ENCODE measurements around the gene CLCN5.
"Not testable (repeated sequence)": the region's sequence is repeated elsewhere in the genome, so short reads cannot be mapped to it uniquely, and the experiment has no call there.

Gene CLCN5

DNA sequence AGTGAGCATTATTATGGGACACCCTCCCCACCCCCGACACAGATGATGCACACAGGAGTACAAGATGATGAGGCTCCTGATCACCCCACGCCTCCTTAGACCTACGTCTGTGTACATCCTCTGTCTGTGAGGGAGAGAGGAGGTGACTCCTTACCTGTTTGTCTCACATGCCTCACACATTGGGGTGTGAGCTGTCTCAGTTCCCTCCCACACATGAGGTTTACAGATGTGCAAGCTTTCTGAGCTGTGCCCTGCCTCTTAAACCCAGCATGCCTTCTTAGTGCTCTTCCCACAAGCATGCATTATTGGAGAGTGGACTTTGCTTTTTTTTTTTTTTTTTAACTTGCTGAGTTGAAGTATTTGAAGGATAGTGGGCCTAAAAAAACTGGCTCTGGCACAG lies 76.7 kb downstream of the CLCN5 start:
- DNase-seq: no peak

DNA sequence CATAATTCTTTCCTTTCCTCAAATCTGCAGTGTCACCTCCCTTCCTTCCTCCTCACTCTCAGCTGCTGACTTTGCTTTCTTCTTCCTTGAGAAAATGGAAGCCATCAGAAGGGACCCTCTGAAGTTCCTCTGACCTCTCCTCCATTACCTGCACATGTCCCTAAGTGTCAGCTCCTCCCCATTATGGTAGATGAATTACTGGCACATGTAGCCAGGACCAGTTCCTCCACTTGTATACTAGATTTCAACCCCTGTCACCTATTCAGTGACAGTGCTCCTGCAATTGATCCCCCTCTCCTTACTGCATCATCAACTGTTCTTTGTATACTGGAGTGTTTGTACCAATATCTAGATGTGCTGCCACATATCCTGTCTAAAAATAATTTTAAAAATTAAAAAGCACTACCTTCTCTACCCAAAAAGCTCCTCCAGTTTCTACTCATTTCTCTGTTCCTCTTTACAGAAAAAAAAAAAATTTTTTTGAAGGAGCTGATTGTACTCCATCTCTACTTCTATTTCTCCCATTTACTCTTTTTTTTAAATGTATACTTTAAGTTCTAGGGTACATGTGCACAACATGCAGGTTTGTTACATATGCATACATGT lies 78.6 kb downstream of the CLCN5 start:
- DNase-seq: no peak

DNA sequence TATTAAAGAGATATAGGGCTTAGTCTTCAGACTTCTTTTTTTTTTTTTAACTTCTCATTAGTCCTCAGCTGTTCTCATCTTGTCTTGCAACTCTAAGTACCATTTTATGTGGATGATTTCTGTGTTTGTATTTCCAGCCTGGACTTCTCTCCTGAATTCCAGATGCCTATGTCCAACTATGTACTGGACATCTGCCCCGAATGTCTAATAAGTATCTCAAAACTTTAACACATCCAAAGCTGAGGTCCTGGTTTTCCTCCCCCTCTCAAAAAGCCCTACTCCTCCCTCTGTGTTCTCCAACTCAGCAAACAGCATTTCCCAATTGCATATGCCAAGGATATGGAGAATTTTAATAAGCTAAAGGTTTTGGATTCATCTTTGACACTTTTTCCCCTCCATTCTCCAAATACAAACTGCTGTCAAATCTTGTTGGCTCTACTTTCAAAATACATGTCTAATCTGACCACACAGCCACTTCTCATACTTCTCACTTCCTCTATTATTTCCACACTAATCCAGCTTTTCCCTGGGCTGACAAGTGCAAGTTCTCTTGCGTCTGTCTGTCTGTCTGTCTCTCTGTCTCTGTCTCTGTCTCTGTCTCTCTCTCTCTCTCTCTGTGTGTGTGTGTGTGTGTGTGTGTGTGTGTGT lies 79.8 kb downstream of the CLCN5 start:
- DNase-seq: no peak

DNA sequence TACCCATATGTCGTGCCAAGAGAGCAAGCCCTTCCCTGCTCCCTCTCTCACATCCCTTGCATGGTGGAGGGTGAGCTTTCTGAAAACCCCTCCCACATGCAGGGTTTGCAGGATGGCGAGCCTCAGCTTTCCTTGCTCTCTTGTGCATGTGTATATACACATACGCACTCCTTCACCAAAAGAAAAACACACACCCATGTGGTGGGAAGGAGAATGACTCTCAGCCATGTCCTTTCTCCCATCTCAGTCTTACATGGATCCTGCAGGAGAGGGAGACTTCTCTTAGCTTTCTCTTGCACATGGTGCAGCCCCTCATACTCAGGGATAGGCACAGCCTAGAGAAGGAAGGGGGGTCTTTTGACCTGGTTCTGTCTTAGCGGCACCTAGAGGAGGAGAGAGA lies 81.1 kb downstream of the CLCN5 start:
- DNase-seq: no peak

DNA sequence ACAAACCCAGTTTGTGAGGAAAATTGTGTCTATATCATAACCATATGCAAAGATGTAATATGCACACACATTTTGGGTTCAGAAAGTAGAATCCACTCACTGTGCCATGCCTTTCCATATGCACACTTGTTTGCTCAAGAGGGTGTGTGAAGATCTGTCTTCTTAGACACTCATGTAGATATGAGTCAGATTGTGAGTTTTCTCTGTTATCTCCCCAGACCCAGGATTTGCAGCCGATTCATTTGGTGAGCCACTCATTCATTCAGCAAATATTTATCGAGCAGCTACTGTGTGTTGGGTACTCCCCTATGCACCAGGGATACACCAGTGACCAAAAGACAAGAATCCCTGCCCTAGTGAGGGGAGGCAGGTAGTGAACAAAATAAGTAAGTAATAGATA lies 81.5 kb downstream of the CLCN5 start:
- DNase-seq: no peak

DNA sequence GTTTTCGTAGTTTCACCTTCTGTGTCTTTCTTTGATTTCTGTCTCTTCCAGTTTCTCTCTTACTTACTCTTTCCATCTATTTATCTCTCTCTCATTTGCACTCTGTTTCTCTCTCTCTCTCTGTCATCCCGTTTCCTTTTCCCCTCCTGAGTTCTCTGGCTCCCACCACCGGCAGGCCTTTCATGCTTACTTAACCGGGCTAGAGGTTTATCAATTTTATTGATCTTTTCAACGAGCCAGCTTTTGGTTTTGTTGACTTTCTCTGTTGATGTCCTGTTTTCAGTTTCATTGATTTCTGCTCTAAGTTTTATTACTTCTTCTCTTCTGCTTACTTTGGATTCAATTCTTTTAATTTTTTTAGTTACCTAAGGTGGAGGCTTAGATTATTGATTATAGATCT lies 103.2 kb downstream of the CLCN5 start:
- DNase-seq: not testable (repeated sequence)

DNA sequence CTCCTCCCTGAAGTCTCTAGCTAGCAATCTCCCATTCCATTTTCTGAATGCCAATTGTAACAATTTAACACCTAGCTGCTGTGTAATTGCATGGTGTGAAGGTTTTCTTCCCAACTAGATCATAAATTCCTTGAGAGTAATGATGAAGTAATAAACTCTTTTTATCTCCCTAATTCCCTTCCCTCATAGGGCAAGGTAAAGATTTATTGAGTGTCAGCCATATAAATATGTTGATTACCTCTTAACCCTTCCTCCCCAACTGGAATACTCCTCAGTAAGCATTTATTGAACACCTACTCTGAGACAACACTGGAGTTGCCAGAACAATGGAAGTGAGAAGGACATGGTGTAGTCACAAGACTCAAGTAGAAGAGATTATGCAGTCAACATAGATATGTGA lies 112.7 kb downstream of the CLCN5 start:
- no peak for DNase-seq

DNA sequence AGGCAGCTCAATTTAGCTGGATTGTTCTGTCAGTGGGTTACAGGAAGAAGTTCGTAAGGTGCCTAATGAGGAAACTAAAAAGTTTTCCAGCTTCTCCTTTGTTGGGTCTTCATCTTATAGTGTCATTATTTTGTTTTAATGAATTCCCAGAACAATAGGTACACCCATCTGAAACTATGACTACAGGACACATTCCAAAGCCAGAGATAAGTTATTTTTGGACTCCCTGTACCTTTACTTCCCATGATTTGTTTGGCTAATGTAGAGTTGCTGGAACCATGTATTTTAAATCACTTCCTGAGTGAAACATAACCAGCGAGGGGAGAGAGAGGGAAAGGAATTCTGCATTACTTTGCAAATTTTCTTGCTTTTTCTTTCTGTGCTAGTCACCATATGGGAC lies 114.0 kb downstream of the CLCN5 start:
- no peak for DNase-seq

DNA sequence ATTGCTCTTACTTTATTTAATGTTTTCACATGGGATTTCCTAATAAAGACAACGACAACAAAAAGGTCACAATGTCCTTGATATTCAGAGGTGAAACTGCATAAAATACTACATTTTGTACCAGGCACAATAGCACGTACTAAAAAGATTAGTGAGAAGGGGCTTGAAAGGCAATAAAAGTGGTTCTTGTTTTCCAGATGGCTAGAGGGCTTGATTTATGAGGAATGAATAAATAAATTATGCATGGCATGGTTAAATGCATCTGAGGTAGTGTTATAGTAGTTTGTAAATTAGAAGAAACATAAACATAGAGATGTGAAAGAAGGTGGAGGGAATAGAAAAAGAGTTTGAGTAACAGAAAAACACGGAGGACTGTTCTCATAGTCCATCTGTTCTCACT lies 123.4 kb downstream of the CLCN5 start:
- no peak for DNase-seq

DNA sequence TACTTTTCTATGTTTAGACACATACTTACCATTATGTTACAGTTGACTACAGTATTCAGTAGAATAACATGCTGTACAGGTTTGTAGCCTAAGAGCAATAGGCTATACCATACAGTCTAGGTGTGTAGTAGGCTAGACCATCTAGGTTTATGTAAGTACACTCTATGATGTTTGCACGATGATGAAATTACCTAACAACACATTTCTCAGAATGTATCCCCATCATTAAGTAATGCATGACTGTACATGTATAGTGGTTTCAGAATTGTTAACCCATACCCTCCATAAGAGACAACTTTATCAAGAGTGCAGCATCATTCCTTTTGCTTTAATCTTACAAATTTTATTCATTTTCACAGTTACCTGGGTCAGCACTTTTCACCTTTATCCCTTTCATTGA lies 126.8 kb downstream of the CLCN5 start:
- no peak for DNase-seq

DNA sequence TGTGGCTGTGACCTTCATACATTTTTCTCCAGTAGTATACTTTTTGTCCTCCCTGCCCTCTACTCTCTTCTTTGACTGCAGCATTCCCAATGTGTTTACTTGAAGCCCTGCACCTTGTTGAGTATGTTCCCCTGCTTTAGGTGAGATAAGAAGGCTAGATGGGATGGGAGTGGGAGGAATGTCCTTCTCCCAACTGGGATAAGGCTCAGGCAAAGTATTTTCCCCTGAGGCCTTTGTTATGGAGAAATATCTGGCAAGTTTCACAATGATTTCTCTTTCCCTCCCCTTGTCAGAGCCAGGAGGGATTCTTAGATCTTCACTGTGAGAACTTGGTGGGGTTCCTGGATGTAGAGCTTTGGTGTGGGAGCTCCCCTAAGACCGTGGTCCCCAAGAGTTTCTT lies 131.8 kb downstream of the CLCN5 start:
- DNase-seq: no peak

DNA sequence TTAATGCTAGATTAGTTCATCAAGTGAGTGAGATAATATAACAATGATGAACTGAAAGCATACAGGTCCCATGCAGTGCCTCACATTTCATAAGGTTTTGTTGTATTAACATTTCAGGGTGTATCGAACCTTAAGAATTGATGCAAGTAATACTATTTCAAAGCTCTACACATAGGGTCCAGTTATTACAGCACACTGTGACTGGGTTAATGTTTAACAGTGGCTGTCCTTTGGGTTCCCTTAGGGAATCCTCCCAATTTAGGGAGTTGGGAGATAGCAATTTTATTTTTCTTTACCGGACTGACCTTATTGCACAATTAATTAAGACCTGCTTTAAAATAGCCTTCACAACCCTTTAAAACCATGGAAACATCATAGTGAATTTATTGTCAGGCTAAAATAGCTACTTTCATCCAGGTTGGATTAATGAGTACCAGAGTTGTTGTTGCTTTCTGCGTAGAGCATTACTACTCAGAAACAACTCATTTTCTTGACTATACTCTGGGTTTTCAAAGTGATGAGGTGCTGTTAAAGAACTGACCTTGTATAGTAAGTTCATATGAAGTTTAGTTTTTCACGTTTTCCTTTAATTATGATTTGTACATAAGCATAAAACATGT lies 144.0 kb downstream of the CLCN5 start:
- DNase-seq: no peak

DNA sequence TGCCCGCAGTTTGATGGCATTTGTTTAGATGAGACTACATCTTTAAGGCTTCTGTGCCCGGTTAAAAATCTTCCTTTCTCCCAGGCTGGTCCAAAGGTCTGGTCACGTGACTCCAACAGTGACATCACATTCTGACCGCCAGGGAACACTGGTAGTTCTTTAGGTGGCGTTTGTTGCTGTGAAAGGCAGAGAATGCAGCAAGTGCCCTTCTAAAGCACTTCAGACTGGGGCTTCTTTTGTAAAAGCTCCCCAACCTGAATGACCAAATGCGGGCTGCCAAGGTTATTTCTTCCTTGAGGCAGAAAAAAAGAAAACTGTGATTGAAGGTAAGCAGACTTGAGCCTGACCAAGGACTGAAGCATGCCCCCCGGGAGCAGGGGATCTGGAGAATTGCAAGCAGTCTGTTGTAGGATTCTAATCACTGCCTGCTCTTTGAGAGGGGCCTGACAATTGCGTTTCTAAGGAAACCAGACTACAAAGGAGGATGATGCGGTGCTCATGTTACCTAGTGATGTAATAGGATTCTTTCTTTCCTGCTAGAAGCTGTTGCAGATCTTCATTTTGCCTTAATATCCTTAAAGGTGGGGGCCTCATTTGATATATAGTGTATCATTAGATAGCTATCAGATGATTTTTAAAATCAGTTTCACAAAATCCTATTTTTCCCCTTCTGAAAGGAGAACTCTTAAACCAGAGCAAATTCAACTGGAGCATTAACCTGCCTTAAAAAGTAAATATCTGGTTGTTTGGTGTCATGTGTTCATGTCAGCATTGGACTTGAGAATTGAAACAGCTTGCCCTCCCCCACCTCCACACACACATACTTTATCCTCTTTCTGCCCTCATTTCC lies 145.3 kb downstream of the CLCN5 start:
- DNase-seq: peak; percentile 83

DNA sequence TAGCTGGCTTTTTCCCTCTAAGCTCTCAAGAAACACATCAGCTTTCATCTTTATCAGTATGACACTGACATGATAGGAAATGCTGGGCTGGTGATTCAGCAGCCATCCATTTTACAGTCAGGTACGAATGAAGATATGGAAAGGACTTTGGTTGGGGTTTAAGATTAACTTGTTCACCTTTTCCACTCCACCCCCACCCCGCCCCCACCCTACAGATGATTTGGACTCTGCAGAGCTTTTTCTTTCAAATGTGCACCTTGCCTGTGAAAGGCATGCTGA lies 145.8 kb downstream of the CLCN5 start:
- DNase-seq: no peak

DNA sequence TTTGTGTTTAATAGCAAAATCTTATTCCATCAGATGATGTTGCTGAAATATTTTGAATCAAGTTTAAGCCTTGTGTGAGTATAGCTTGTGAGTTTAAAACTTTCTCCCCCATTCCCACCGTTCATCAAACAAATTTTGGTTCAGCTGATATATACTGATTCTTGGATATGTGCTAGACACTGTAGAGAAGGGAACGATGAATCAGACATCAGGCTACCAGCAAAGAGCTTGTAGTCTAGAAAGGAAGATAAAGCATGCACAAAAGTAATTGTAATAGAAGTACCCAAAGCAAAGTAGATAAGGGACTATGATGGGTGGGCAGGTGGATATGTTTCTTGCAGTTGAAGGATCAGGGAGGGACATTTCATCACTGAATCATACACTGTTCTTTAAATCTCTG lies 146.5 kb downstream of the CLCN5 start:
- no peak for DNase-seq

DNA sequence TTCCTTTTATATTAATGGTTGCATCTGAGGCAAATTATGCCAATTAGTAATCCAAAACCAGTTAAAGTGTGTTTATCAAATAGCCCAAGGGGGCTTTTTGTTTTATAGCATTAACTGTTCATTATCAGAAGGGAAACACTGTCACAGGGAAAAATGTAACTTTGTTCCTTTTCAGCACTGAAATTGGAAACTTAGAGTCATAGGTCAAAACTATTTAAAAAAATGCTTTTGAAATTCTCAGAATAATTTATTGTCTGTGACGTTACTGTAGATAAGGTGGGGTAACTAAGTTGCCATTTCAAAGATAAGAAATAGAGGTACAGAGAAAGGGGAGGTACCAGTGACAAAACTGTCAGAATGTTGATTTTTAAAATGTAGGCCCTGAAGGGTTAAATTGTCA lies 149.1 kb downstream of the CLCN5 start:
- no peak for DNase-seq

DNA sequence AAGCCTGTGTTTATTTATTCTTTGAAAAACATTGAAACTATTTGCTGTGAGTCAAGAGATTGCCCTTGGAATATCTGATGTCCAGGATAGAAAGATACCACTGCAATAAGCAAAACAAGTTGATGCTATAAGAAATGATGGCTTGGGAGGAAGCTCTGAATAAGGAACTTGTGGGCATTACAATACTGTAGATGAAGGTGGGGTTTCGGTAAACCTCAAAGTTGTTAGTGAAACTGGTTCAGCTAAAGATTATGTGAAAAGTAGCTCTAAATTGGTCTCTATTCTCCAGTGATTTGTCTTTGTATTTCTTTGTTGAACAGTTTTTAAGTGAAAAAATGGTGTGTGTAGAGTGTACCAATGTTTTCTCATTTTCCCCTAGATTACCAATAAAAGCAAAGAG lies 149.7 kb downstream of the CLCN5 start:
- no peak for DNase-seq

DNA sequence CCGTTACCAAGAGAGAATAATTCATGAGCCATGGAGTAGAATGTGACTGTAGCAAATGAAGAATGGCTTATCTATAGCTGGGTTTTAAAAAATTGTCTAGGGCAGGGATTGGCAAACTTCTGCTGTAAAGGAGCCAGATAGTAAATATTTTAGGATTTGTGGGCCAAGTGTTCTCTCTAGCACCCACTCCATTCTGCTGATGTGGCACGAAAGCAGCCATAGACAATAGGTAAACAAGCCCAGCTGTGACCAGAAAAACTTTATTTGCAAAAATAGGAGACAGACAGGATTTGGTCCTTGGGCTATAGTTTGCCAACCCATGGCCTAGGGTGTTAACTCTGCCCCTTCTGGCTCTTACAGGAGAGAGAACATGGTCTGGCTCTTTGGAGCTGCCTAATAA lies 151.2 kb downstream of the CLCN5 start:
- no peak for DNase-seq

DNA sequence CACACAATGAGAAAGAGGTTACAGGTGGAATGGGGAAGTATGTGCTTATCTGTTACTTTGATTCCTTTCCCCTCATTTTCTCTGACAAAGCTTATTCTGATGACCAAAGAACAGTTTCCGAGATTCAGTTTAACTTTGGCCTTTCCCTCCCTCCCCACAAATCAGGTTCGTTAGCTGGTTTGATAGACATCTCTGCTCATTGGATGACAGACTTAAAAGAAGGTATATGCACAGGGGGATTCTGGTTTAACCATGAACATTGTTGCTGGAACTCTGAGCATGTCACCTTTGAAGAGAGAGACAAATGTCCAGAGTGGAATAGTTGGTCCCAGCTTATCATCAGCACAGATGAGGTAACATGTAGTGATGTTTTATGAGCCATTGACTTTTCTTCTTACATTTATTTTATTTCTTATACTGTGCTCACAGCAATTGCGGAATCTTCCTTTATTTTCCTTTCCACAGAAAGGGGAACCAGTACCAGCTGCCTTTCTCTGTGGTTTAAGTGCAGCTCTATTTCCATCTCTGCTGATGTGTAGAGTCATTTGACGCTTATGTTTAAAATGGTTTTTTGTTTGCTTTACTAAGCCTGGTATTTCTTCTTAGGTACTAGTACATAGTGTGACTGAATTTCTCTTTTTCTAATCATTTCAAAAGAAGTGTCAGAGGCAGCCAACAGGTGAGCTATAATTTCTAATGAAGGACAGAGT lies 153.4 kb downstream of the CLCN5 start:
- DNase-seq: no peak

DNA sequence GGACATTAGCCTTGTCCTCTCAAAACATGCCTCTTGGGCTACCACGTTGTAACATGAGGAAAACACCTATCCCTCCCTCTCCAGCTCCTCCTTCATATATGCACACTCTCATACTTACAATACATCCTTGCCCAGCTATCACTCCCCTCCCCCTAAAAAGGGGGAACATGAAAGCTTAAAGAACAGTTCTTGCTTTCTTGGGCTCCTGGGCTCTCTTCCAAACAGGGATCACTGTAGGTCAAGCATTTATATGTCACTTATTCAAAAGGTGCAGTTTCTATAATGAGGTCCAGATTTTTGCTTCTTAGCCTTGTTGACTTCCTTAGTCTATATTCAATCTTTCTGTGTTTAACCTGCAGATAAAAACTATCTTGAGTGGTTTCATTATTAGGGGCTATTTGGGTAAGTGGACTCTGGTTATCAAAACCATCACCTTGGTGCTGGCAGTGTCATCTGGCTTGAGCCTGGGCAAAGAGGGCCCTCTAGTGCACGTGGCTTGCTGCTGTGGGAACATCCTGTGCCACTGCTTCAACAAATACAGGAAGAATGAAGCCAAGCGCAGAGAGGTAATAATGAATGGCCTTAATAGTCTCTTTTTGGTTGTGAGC lies 159.0 kb downstream of the CLCN5 start:
- no peak for DNase-seq

DNA sequence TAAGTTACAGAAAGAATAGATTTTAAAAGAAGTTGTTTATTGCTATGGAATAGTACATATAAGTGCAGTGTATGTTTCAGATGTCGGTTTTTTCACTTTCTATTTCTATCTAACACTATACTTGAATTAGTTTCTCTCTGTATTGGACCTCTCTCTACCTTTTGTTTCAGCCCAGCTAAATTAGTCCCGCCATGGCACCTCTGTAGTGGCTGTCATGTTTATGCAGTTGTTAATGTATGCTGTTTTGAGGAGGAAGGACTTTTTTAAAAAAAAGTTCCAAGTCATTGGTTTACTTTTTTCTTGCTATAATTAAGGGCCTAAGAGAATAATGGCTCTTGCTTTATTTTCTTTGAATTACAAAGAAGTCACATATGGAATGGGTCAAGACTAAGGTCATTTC lies 160.3 kb downstream of the CLCN5 start:
- no peak for DNase-seq

DNA sequence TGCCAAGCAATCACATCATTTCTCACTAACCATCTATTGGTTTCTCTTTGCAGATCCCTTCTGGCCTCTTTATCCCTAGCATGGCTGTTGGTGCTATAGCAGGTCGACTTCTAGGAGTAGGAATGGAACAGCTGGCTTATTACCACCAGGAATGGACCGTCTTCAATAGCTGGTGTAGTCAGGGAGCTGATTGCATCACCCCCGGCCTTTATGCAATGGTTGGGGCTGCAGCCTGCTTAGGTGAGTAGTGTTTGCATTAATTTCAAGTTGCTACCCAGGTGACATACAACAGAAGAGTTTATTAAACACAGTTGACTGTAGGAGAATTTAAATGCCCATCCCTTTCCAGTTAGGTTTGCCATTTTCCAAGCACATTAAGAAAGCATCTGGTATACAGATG lies 166.2 kb downstream of the CLCN5 start:
- DNase-seq: no peak

DNA sequence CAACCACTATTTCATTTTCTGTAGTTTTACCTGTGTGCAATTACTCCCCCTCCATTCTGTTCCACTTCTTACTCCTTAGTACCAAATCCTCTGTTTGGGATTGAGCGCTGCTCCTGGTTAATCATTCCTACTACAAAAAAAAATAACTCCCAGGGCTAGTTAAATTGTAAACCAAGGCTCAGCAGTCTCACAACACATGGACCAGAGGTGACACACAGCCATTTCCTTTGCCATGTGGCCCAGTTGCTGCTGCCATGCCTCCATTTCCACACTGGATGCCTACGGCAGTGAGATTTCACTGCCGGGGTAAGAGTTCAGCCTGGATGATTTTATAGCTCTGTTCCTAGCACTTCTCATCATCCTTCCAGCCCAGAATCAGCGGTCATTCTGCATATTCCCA lies 171.2 kb downstream of the CLCN5 start:
- DNase-seq: no peak

All from NCI-H1436 treated with DMSO at 0.1 percent for 48 hours (cell line).